Kidney tubule cell (primary cell): Measurements from ENCODE around the gene NNMT.
A peak's percentile ranks its signal among the peaks of the same experiment; 100 is the strongest.

Source experiments
- DNase-seq: peaks from one replicate; pipeline ENCODE4 v3.0.0-alpha.2; 2018; ENCODE audit warnings: low spot score

NNMT gene

DNA sequence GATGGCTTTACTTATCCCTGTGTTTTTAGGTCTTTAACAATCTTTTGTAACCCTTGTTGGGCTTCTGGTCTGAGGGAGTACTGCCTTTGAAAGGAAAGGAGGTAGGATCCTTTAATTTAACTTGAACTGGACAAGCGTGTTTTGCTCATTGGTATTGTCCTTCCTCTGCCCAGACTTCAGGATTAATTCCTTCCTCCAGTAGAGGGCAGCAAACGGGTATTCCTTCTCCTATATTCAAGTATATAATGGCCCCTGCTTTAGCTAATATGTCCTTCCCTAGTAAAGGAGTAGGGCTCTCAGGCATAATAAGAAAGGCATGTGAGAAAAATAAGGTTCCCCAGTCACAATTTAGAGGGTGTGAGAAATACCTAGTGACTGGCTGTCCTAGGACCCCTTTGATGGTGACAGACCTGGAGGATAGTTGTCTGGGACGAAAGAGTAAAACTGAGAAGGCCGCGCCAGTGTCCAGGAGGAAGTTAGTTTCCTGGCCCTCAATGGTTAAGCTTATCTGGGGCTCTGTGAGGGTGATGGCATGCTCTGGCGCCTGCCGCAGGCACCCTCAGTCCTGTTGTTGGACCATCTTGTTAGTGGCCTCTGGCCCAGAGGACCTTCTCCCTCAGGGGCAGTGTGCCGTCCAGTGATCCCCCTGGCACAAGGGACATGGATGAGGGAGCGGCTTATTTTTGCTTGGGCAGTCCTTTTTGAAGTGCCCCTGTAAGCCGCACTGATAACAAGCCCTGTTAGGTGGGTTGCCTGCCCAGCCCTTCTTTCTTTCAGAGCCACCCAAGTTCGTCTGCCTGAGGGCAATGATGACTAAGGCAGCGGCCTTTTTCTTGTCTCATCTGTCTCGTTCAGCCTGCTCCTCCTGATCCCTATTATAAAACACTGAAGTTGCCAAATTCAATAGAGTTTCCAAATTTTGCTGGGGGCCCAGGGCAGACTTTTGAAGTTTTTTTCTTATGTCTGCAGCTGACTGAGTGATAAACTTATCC lies 52.3 kb downstream of the NNMT start:
- peak; percentile 72 for DNase-seq

DNA sequence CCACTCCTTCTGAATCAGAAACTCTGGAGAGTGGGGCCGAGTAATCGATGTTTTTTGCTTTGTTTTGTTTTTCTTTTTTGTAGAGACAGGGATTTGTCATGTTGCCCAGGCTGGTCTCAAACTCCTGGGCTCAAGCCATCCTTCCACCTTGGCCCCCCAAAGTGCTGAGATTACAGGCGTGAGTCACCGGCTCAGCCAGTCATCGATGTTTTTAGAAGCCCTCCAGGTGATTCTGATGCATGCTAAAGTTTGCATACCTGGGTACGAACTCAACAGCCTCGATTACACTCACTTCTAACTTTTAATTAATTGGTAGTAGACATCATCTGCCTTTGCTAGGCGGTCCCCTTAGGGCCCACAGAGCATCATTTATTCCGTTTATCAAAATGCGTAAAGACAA lies 53.8 kb downstream of the NNMT start:
- DNase-seq: no peak

GRCh38 chr11:114353443-114353842 lies 57.2 kb downstream of the NNMT start:
- DNase-seq: no peak

DNA sequence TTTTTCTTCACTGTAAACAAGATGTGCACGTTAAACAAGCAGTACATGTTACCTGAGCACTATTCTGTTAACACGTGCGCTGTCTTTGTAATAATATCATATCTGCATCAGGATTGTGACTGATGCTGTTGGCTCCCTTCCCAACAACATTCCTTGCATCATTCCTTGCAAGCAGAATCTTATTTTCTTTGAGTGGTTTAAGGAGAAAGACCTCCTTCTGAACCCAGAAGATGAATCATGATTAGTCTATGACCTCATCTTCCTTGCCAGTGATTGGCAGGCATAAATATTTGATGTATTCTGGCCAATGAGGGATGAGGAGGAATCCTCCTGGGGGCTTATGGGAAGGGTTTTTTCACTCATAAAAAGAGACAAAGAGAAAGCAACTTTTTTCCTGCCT lies 57.9 kb downstream of the NNMT start:
- peak; percentile 93 for DNase-seq

- DNase-seq: peak; percentile 72
Observed at GRCh38 chr11:114358716-114359115, 62.5 kb downstream of the NNMT start.

DNA sequence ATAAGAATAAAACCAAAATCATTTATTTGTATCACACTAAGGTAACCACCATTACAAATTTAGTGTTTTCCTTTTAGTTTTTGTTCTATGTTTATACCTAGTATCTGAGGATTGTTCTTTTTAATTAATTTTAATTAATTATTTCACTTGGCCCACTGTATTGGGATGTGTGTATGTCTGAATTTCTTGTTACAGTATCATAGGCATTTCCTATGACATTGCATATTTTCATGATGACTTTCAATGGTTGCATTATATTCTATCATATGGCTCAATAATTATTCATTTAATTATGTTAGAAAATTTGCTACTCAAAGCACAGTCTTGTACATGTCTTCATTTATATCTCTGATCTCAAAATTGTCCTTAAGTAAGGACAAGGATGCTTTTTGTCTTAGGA lies 63.1 kb downstream of the NNMT start:
- DNase-seq: no peak

GRCh38 chr11:114362326-114362725 lies 66.1 kb downstream of the NNMT start:
- DNase-seq: no peak

- DNase-seq: no peak
Observed at GRCh38 chr11:114362958-114363357, 66.8 kb downstream of the NNMT start.
